Measurements from ENCODE around the gene PIAS3.

GRCh38 chr1:145874646-145875045, 15.8 kb upstream of the PIAS3 start:
- TF ChIP-seq CTCF (IDR thresholded peaks at IDR 0.05; ENCODE audit: poor library complexity, severe bottlenecking), result no peak
- TF ChIP-seq RAD21 (conservative IDR thresholded peaks at IDR 0.05), result no peak
- TF ChIP-seq TAF1 (IDR thresholded peaks at IDR 0.05; ENCODE audit: low read depth), result no peak
- TF ChIP-seq EZH2 (IDR thresholded peaks at IDR 0.05; ENCODE audit: borderline replicate concordance, insufficient read depth, low read length, poor library complexity, severe bottlenecking), result no peak

Data from neural cell (in vitro differentiated cells).